Posterior vena cava (tissue), 2 donors: ENCODE data around the gene P3H3. TPM values are rescaled to one million over a fixed set of nuclear protein-coding genes. Genes with fewer than 3 reads are reported as not detected.

ENCODE experiments used
- DNase-seq: peaks from one replicate; pipeline ENCODE4 v3.0.0-alpha.2; 2020; ENCODE audit warnings: low spot score
- intact Hi-C, 2 donors: fragments of 100-400 bp; cut with DNase I; formaldehyde crosslinking; loops; one replicate each; pipeline versions ENCODE4 v1.14.1 to v1.14.2; 2022 to 2023
- total RNA-seq, 2 donors: library from RNA; stranded (reverse); fragmentation: NEBNext Ultra II Directional; extraction: Animal tissue kit (Norgen Biotek cat#: 25700); gene quantifications; one replicate each; pipeline ENCODE4 v1.2.1, GENCODE V29; 2021
- donor health status: DM: yes; HTN: yes; CAD: no.
- donor health status: DM: yes; HTN: yes; CAD: no.

Gene P3H3
- total RNA-seq, 2 donors from 2014 or later: 37.7 to 59.9 TPM

DNA sequence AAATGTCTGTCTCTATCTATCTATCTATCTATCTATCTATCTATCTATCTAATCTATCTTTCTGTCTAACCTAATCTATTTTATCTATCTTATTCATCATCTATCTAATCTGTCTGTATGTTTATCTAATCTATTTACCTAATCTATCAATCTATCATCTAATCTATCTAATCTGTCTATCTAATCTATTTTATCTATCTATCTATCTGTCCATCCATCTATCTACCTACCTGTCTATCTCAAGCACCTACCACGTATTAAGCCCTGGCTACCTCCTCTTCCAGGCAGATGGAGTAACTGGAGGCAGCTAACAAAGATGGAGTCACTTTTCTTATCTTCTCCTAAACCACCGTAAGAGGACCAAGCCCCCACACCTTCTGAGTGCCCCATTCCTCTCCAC lies 33.1 kb upstream of the P3H3 start:
- intact Hi-C loops: no loop called here
- DNase-seq: no peak

DNA sequence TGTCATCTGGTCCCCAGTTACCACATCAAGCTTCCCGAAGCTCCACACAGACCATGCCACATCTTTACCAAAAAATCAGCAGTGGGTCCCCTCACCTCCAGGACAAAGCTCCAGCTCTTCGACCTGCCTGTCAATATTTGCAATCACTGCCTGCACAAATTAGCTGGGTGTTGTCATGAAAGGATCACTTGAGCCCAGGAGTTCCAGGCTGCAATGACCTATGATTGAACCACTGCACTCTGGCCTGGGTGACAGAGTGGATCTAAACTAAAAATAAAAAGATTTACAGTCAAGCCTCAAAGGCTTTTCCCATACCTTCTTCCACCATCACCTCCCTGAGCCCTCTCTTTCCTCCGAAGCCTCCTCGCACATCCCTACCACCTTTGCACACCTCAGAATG lies 31.6 kb upstream of the P3H3 start:
- no peak for DNase-seq
- intact Hi-C loops: no loop called here

DNA sequence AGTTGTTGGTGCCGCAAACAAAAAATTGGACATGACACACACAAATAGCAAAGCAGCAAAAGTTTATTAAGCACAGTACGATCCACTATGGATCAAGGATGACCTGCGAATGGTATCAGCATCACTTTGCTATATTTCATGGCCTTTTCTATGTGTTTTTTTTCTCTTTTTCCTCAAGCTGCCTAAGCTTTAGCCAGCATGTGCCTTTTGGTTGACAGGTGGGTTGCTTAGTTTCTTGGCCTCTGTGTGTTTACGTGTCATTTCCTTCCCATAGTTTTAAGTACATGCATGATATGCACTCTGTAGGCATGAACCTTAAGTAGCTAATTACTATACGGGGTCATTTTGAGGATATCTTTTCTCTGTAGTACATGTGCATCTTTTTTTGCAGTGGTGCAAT lies 29.1 kb upstream of the P3H3 start:
- intact Hi-C loops: no loop called here
- no peak for DNase-seq

DNA sequence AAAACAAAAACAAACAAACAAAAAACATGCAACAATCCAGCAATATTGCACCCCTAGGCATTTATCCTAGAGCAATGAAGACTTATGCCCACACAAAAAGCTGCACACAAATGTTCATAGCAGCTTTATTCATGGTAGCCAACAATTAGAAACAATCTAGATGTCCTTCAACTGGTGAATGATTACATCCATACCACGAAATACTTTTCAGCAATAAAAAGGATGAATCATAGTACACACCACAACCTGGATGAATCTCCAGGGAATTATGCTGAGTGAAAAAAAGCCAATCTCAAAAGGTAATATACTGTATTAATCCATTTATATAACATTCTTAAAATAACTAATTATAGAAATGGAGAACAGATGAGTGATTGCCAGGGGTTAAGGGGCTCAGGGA lies 21.0 kb upstream of the P3H3 start:
- no peak for DNase-seq
- intact Hi-C loops: no loop called here

DNA sequence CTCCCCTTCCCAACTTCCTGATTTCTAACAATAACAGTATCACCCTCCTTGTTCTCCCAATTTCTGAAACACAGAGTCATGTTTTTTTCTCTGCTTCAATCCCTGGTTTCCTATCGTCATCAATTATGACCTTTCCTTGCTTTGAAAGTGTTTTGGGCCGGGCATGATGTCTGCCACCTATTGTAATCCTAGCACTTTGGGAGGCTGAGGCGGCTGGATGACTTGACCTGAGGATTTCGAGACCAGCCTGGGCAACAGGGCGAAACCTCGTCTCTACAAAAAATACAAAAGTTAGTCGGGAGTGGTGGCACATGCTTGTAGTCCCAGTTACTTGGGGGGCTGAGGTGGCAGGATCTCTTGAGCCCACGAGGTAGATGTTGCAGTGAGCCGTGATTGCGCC lies 19.2 kb upstream of the P3H3 start:
- intact Hi-C loops: no loop called here
- DNase-seq: no peak

DNA sequence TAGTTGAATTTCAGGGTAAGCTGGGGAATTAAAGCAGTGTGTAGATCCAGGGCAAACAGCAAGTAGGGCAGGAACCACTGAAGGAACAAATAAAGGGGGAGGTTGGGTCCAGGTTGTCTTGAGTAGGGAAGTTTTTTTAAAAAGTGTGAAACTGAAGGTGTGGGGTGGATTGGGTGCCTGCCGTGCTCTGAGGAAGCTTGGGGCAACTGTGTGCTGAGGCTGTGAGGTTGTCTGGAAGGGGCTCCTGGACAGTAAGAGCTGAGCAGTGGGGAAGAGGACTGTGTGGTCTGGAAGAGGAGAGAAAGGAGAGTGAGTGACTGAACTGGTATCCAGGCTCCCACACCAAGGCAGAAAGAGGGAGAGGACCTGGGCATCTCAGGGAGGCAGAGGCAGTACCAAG lies 17.4 kb upstream of the P3H3 start:
- intact Hi-C loops: no loop called here

DNA sequence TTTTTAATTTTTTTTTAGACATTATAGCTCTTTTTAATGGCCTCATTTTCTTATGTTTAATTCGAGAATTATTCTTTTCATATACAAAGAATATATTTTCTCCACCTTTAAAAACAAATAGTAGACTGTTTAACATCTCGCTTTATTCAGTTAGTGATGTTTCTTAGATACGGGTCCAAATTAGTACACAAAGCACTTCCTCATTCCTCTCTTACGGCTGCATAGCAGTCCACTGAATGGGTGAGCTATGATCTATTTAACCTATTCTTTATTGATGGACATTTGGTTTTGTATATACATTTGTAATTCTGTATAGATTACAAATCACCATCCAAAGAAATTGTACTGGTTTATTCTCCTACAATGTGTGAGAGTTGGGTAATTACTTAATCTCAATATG lies 14.8 kb upstream of the P3H3 start:
- intact Hi-C loops: no loop called here
- no peak for DNase-seq

More for the DNA sequence above, 17.4 kb upstream of the P3H3 start:
- no peak for DNase-seq

DNA sequence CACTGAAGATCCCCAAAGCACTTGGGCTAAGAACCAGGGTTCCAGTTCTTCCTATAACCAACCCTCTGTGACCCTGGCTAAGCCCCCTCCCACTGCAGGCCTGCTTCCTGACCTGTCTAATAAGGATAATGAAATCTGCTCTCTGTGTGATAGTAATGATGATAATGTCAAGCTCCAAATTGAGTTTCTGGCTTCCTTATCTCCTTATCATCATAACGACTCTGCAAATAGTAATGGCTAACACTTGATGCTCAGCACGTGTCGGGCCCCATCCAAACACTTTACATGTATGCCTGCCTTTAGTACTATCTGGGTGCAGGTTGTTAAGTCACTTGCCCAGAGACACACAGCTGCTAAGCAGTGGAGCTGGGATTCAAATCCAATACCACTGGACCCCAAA lies 11.6 kb upstream of the P3H3 start:
- intact Hi-C loops: no loop called here
- DNase-seq: no peak

DNA sequence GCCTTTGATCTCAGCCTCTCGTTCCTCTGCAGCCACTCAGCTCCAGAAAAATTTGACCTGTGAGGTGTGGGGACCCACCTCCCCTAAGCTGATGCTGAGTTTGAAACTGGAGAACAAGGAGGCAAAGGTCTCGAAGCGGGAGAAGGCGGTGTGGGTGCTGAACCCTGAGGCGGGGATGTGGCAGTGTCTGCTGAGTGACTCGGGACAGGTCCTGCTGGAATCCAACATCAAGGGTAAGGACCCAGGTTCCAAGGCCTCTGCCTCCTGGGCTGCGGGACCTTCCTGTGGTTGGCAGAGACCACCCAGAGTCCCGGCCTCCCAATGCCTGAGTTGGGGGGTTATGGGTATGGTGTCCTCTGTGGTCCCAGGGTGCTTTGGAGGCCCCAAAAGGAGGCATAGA lies 11.1 kb upstream of the P3H3 start:
- intact Hi-C loops: no loop called here
- DNase-seq: no peak

DNA sequence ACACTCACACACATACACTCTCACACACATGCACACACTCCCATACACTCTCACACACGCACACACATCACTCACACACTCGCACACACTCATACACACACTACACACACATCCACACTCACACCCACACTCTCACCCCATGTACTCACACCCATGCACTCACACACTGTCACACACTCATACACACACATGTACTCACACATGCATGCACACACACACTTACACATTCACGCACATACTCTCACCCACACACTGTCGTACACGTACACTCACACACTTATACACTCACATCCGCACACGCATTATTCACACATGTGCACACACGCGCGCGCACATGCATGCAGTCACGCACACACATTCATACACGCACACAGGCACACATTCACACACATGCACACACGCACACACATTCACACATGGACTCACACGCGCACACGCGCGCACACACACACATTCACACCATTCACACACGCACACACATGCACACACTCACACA lies 10.5 kb upstream of the P3H3 start:
- intact Hi-C loops: no loop called here
- no peak for DNase-seq

DNA sequence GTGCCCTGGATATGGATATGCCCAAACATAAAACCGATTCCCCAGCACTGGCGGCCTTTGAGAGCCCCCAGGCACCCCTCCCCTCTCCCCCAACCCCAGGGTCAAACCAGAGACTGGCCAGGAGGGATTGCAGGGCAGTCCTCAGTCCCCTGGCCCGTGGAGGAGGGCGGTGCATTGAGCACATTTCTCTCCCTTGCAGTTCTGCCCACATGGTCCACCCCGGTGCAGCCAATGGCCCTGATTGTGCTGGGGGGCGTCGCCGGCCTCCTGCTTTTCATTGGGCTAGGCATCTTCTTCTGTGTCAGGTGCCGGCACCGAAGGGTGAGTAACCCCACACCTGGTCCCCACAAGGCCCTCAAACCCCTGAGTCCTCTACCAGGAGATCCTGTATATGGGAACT lies 10.0 kb upstream of the P3H3 start:
- intact Hi-C loops: no loop called here
- DNase-seq: no peak

DNA sequence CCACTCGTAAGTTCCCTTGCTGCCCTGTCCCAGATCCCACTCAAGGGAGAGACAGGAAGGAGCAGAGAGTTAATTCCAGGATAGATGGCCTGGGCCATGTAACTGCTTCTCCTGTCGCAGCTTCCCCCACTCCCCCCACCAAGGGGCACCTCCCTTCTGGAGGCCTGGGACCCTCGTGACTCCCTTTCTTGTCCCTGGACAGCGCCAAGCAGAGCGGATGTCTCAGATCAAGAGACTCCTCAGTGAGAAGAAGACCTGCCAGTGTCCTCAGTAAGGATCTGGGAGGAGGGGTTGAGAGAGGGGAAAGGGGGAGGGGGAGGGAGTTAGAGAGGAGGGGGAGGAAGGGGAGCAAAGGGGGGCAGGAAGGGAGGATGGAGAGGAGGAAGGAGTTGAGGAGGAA lies 9.6 kb upstream of the P3H3 start:
- intact Hi-C loops: no loop called here
- no peak for DNase-seq

DNA sequence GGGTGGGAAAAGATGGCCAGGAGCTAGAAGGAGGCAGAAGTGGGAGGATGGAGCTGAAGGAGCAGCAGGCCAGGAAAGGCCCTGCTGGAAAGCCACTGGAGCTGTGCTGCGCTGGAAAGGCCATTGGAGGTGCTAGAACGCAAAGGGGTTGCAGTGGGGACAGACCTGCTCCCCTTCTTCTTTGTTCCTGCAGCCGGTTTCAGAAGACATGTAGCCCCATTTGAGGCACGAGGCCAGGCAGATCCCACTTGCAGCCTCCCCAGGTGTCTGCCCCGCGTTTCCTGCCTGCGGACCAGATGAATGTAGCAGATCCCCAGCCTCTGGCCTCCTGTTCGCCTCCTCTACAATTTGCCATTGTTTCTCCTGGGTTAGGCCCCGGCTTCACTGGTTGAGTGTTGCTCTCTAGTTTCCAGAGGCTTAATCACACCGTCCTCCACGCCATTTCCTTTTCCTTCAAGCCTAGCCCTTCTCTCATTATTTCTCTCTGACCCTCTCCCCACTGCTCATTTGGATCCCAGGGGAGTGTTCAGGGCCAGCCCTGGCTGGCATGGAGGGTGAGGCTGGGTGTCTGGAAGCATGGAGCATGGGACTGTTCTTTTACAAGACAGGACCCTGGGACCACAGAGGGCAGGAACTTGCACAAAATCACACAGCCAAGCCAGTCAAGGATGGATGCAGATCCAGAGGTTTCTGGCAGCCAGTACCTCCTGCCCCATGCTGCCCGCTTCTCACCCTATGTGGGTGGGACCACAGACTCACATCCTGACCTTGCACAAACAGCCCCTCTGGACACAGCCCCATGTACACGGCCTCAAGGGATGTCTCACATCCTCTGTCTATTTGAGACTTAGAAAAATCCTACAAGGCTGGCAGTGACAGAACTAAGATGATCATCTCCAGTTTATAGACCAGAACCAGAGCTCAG lies 8.8 kb upstream of the P3H3 start:
- intact Hi-C loops: no loop called here

DNA sequence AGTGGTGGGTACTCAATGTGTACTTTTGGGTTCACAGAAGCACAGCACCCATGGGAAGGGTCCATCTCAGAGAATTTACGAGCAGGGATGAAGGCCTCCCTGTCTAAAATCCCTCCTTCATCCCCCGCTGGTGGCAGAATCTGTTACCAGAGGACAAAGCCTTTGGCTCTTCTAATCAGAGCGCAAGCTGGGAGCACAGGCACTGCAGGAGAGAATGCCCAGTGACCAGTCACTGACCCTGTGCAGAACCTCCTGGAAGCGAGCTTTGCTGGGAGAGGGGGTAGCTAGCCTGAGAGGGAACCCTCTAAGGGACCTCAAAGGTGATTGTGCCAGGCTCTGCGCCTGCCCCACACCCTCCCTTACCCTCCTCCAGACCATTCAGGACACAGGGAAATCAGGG lies 8.0 kb upstream of the P3H3 start:
- intact Hi-C loops: no loop called here
- no peak for DNase-seq

More for the DNA sequence above, 8.8 kb upstream of the P3H3 start:
- no peak for DNase-seq

DNA sequence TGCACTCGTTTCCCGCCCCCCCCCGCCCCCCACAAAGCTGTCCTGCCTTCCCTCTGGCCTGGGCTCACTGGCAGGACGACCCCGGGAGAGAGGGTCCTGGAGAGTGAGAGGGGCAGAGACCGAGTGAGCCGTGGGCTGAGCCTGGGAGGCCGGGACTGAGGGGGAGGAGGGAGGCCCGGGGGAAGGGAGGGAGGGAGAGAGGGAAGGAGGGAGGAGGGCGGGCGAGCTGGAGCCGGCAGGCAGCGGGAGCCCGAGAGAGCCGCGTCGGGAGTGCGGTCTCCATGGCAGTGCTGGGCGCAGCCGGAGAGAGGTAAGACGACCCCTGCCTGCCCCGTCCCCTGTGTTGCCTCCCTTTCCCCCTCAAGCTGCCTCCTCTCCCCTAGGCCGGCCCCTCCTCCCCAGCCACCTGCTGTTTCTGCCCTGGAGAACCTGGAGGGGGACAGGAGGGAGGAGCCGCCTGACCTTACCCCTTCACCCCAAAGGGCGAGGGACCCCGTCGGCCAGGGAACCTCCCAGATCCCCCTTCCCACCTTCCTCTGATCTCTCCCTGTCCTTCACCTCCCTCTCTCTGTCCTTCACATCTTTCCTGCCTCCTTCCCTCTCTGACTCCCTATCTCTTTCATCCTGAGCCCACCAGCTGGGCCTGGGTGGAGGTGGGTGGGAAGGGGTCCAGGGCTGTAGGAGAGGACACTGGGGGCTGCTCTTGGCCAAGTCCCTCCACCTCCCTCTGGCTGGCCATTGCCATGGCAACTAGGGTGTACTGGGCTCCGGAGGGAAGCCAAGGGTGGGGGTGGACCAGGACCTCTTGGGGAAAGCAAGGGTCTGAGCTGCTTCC lies 6.4 kb upstream of the P3H3 start, which contains the start of gene GPR162:
Gene GPR162, plus strand, starts transcription at position 231 of the 835 bp plus-strand sequence. CDS start 2,078 bp downstream, outside the sequence.
- DNase-seq: no peak
- intact Hi-C loops: no loop called here

DNA sequence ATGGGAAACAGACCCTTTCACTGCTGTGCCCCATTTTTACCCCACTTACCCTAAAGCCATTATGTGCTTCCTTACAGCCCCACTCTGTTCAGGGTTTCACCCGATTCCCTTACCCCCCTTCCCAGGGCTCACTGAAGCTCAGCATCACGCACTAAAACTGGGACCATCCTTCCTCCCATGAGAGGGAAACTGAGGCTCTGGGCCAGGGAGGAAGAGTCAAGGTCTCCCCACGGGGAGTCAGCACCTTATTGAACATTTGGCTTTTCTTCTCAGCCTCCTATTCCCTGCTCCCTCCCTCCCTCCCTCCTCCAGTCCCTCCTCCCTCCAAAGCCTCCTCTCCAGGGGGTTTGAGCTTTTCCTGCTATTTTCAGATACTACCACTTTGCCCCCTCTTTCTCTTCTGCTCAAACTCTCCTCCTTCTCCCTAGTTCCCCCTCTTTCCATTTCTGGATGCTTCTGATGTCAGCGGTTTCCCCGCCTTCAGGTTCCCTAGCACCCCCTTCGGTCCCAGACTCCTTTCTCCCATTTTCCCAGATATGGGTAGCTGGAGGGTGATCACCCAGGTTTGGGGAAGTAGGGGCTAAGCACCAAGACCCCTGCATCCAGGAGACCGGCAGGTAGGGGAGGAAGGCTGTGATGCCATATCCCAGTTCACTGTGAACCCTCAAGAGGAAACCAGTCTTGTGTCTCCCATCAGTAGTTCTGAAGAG lies 5.6 kb upstream of the P3H3 start:
- intact Hi-C loops: no loop called here

DNA sequence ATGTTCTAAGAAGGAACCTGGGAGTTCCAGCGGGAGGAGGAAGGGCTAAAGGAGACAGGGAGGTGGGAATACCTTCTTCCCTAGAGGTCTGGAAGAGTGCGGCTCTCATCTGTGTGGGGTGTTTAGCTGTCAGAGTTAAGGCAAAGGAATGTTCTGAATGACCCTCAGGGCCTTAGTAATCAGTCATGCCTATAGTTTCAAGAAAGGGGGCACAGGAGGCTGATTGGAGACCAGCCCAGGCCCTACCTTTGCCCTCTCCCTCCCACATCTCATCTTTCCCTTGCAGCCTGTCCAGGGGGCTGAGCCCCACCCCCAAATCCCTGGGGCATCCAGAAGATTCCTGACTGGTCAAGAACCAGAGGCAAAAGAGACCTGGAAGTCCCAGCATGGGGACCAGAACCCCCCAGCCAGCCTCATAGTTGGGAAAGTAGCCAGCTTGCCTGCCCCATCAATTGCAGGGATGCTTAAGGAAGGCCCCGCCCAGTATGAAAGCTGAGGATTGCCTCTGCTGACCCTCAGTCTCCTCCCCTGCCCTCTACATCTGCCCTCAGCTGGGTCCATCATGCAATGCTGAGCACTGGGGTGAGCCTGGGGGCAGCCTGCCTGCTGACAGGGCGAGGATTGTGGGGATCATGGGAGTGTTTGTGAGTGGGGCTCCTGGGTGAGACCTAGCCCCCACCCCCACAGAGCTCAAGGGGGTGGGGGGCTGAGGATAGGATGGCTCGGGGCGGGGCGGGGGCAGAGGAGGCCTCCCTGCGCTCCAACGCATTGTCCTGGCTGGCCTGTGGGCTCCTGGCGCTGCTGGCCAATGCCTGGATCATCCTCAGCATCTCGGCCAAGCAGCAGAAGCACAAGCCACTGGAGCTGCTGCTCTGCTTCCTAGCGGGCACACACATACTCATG lies 4.8 kb upstream of the P3H3 start:
- DNase-seq: no peak
- intact Hi-C loops: no loop called here

More for the DNA sequence above, 5.6 kb upstream of the P3H3 start:
- no peak for DNase-seq

DNA sequence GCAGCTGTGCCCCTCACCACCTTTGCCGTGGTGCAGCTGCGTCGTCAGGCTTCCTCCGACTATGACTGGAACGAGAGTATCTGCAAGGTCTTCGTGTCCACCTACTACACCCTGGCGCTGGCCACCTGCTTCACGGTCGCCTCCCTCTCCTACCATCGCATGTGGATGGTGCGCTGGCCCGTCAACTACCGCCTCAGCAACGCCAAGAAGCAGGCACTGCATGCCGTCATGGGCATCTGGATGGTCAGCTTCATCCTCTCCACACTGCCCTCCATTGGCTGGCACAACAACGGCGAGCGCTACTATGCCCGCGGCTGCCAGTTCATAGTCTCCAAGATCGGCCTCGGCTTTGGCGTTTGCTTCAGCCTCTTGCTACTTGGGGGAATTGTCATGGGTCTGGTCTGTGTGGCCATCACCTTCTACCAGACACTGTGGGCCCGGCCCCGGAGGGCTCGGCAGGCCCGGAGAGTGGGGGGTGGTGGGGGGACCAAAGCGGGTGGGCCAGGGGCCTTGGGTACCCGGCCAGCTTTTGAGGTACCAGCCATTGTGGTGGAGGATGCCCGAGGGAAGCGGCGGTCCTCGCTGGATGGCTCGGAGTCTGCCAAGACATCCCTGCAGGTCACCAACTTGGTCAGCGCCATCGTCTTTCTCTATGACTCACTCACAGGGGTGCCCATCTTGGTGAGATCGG lies 4.0 kb upstream of the P3H3 start:
- intact Hi-C loops: no loop called here
- DNase-seq: no peak
